Heart right ventricle (tissue), 16 donors: ENCODE measurements around the gene ACSM5. TPM values are rescaled to one million over a fixed set of nuclear protein-coding genes. Genes with fewer than 3 reads are reported as not detected.

Experiments used
- ATAC-seq, 8 donors: fragments of 200-7000 bp; cut with Tn5 transposase; one replicate each; pipeline ENCODE4 v1.9.1; 2020; ENCODE audit warnings: mild to moderate bottlenecking in 8 of 8, moderate library complexity in 8 of 8, moderate number of reproducible peaks in 1 of 8
- DNase-seq, 2 donors: peaks; one replicate each; pipeline ENCODE4 v3.0.0-alpha.2; 2020
- H3K27ac ChIP-seq, 10 donors: fragments of 200-600 bp; sonication (generic) in 2 of 10; one replicate each; pipeline versions ENCODE4 v1.5.0 to v1.8.0; 2020 to 2022; ENCODE audit warnings: mild to moderate bottlenecking in 3 of 10
- H3K27me3 ChIP-seq, 7 donors: fragments of 200-600 bp; one replicate each; pipeline ENCODE4 v1.8.0; 2021 to 2022; ENCODE audit warnings: mild to moderate bottlenecking in 2 of 7
- H3K36me3 ChIP-seq, 9 donors: fragments of 200-600 bp; sonication (generic) in 1 of 9; one replicate each; pipeline versions ENCODE4 v1.5.0 to v1.8.0; 2020 to 2022; ENCODE audit warnings: mild to moderate bottlenecking in 2 of 9
- H3K4me1 ChIP-seq, 9 donors: fragments of 200-600 bp; sonication (generic) in 1 of 9; one replicate each; pipeline versions ENCODE4 v1.5.0 to v1.8.0; 2020 to 2022; ENCODE audit warnings: mild to moderate bottlenecking in 4 of 9
- H3K4me3 ChIP-seq, 10 donors: fragments of 200-600 bp; sonication (generic) in 2 of 10; one replicate each; pipeline versions ENCODE4 v1.5.0 to v1.8.0; 2020 to 2022; ENCODE audit warnings: mild to moderate bottlenecking in 7 of 10, moderate library complexity in 2 of 10
- H3K9me3 ChIP-seq, 11 donors: fragments of 200-600 bp in 10 of 11; sonication (generic) in 2 of 11; one replicate each; pipeline versions ENCODE4 v1.5.0 to v1.8.0; 2013 to 2022; ENCODE audit warnings: mild to moderate bottlenecking in 2 of 11, control low read depth in 1 of 11, moderate library complexity in 1 of 11
- CTCF ChIP-seq, 9 donors: fragments of 200-600 bp; sonication (generic) in 2 of 9; IDR thresholded peaks; one replicate each; pipeline versions ENCODE4 v1.5.0 to v1.8.0; 2021 to 2022; ENCODE audit warnings: antibody characterized with exemption in 9 of 9, mild to moderate bottlenecking in 5 of 9, moderate library complexity in 1 of 9
- WGBS, 2 donors: extraction: QIAGEN DNeasy Blood & Tissue Kit; methylation state at CpG; one replicate each; pipeline ENCODE4 v1.1.7; 2013; ENCODE audit warnings: inconsistent platforms in 1 of 2; 5-methylcytosine and 5-hydroxymethylcytosine counted together
- intact Hi-C, 10 donors: fragments of 100-400 bp; cut with DNase I; formaldehyde crosslinking; loops; one replicate each; pipeline versions ENCODE4 v1.11.1 to v1.14.2; 2022
- long read RNA-seq, 3 donors: library from polyadenylated mRNA; unstranded; transcript quantifications; one replicate each; pipeline ENCODE4 v2.0.0, GENCODE V29; 2020 to 2021
- polyA plus RNA-seq, 2 donors: library from polyadenylated mRNA; stranded (reverse); fragments of 200-250 nt; gene quantifications; one replicate each; pipeline ENCODE4 v1.2.3, GENCODE V29; 2013
- total RNA-seq, 10 donors: library from RNA; stranded (reverse); fragmentation: NEBNext Ultra II Directional in 3 of 10; extraction: Animal tissue kit (Norgen Biotek cat#: 25700) in 3 of 10; gene quantifications; one replicate each; pipeline versions ENCODE4 v1.2.1 to v1.2.4, GENCODE V29; 2021 to 2023
- donor health status: Arrhythmogenic right ventricular cardiomyopathy.
- donor health status: ischemic (EF 13 %, LVEDD 7.1; RV severe dilation, severe dysfunction).
- donor health status: healthy with polysubstance abuse.
- donor health status: DM: no; HTN: yes; CAD: no.
- donor health status: DM: no; HTN: no; CAD: no.
- donor health status: ischemic (EF 25% LVEDD 6.9; RV normal size, moderate dysfunction).
- donor health status: ischemic (EF 25% LVEDD 5.7; RV mildly dilated, moderate dysfunction).
- donor health status: healthy.
- donor health status: DM: yes; HTN: yes; CAD: no.
- donor health status: Ischemic cardiomyopathy.
- donor health status: ischemic (EF 35%, LVEDD 5.7; RV mildly dilated, moderate dysfunction).
- donor health status: nonischemic (EF 11% LVEDD 7.7; RV severe dilation, severe dysfunction).
- donor health status: DM: yes; HTN: yes; CAD: no.
- donor health status: PGD.
- donor health status: ischemic (EF 29% LVEDD 5.4; RV normal size, mild dysfunction).
- donor health status: nonischemic (EF 23%, LVEDD 6.1; RV moderate dilation, normal function).

The ACSM5 gene
- total RNA-seq = 10 to 100 TPM in 2 of 10 donors, 1 to 10 TPM in 4, under 1 TPM in 4; 0.57 to 16.5 (median 1.5) TPM
- polyA plus RNA-seq = 1 to 10 TPM in 1 of 2 donors, under 1 TPM in 1; 0.32 to 1.7 TPM
- long read RNA-seq, donor 1, partial matches to known transcripts = 1 of 1 reads
- long read RNA-seq, donor 1, other reads (novel, unspliced or antisense) = 0 of 1 reads
- long read RNA-seq, donor 2, partial matches to known transcripts = 0 of 12 reads
- long read RNA-seq, donor 2, other reads (novel, unspliced or antisense) = 4 of 12 reads
- long read RNA-seq, donor 3 = 0 reads

- 82 to 84% methylated on average over 6 of the region's 6 CpGs for WGBS, 2 donors
- Histone ChIP-seq H3K9me3 (peaks cover 0 to 3% (median 0%) of the 10 kb centered on the region in 11 donors), H3K27ac (peak within 1 kb of the TSS in 3 of 10 donors; percentile 55 to 64 (median 58)), H3K4me3 (peak within 1 kb of the TSS in 3 of 10 donors; percentile 4 to 36 (median 31)), H3K27me3 (no peaks in the 10 kb centered on the region), H3K4me1 (peaks cover 0 to 6% (median 0%) of the 10 kb centered on the region in 9 donors), H3K36me3 (no peaks in the 10 kb centered on the region)
- DNase-seq (peak; percentile 60 to 78), ATAC-seq (peak in 7 of 8 donors; percentile 39 to 99 (median 75))
- intact Hi-C loops = no loop called here
- TF ChIP-seq CTCF (IDR thresholded peaks at IDR 0.05) = no peak
Measured at GRCh38 chr16:20409398-20410120, at the start of gene ACSM5. Gene ACSM5, plus strand, starts transcription at chr16:20409534. Its CDS starts 1,951 bp downstream, at chr16:20411485.

- DNase-seq (no peak), ATAC-seq (no peak)
- H3K4me3 ChIP-seq = no peak overlapping the region
- H3K4me1 ChIP-seq = no peaks in the 10 kb centered on the region
- H3K9me3 ChIP-seq = no peaks in the 10 kb centered on the region
- WGBS, 2 donors = 51 to 53% methylated on average over 2 of the region's 2 CpGs
- intact Hi-C loops = loop anchor here in 1 of 10 donors (10.0 kb wide), 1 partner anchor 65 kb away; no protein-coding TSS in a partner anchor
- no peaks in the 10 kb centered on the region for H3K36me3 ChIP-seq
- peak in 4 of 9 donors; percentile 10 to 12 (median 10) for TF ChIP-seq CTCF (IDR thresholded peaks at IDR 0.05)
- H3K27ac ChIP-seq = no peak overlapping the region
- peaks cover 0 to 48% (median 23%) of the 10 kb centered on the region in 7 donors for H3K27me3 ChIP-seq
Measured at GRCh38 chr16:20359997-20360396, 49.3 kb upstream of the ACSM5 start.

GRCh38 chr16:20363191-20363590 lies 46.1 kb upstream of the ACSM5 start:
- 72 to 75% methylated on average over 2 of the region's 2 CpGs for WGBS, 2 donors
- ATAC-seq = no peak

More at GRCh38 chr16:20363191-20363590, 46.1 kb upstream of the ACSM5 start:
- intact Hi-C loops = no loop called here
- H3K9me3 ChIP-seq = peaks cover 0 to 2% (median 0%) of the 10 kb centered on the region in 11 donors
- no peak overlapping the region for H3K27ac ChIP-seq
- H3K36me3 ChIP-seq = no peaks in the 10 kb centered on the region
- no peaks in the 10 kb centered on the region for H3K4me1 ChIP-seq
- H3K27me3 ChIP-seq = peaks cover 0 to 42% (median 10%) of the 10 kb centered on the region in 7 donors
- no peak overlapping the region for H3K4me3 ChIP-seq
- no peak for TF ChIP-seq CTCF (IDR thresholded peaks at IDR 0.05)
- no peak for DNase-seq
